Panc1 (cell line): Measurements from ENCODE around the gene ALPK1.

Source experiments
- REST ChIP-seq, 2 experiments: IDR thresholded peaks; 2 replicates each; pipeline ENCODE4 v1.6.1; 2011 to 2012; ENCODE audit warnings: low read depth in 2 of 2, control low read depth in 1 of 2, low read length in 1 of 2, mild to moderate bottlenecking in 1 of 2, moderate library complexity in 1 of 2; ENCODE audit not compliant: insufficient read depth in 1 of 2
- SIN3A ChIP-seq: IDR thresholded peaks from 2 replicates; pipeline ENCODE4 v1.6.1; 2012; ENCODE audit warnings: low read depth, mild to moderate bottlenecking, low read length, moderate library complexity, borderline replicate concordance; ENCODE audit not compliant: insufficient read depth
- TF ChIP-seq, protein P1 (sequence below): fragments of 450-650 bp; IDR thresholded peaks from 2 replicates; pipeline ENCODE4 v1.5.1; 2017; ENCODE audit warnings: mild to moderate bottlenecking

GRCh38 chr4:112379306-112379705 lies 82.1 kb downstream of the ALPK1 start:
- TF ChIP-seq SIN3A (no peak), REST (IDR thresholded peaks at IDR 0.05; ENCODE audit: insufficient read depth in 1 of 2, low read depth in 2 of 2, low read length in 1 of 2) (no peak)
- TF ChIP-seq, protein P1, sequence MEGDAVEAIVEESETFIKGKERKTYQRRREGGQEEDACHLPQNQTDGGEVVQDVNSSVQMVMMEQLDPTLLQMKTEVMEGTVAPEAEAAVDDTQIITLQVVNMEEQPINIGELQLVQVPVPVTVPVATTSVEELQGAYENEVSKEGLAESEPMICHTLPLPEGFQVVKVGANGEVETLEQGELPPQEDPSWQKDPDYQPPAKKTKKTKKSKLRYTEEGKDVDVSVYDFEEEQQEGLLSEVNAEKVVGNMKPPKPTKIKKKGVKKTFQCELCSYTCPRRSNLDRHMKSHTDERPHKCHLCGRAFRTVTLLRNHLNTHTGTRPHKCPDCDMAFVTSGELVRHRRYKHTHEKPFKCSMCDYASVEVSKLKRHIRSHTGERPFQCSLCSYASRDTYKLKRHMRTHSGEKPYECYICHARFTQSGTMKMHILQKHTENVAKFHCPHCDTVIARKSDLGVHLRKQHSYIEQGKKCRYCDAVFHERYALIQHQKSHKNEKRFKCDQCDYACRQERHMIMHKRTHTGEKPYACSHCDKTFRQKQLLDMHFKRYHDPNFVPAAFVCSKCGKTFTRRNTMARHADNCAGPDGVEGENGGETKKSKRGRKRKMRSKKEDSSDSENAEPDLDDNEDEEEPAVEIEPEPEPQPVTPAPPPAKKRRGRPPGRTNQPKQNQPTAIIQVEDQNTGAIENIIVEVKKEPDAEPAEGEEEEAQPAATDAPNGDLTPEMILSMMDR: no peak
